Measurements from ENCODE around the gene DCAF4. TPM values are rescaled to one million over a fixed set of nuclear protein-coding genes. Genes with fewer than 3 reads are reported as not detected.
"Not testable (repeated sequence)": the region's sequence is repeated elsewhere in the genome, so short reads cannot be mapped to it uniquely, and the experiment has no call there.

DCAF4 gene
- total and polyA plus RNA-seq, 2 donors from 2014 or later = 11.0 to 23.1 TPM

DNA sequence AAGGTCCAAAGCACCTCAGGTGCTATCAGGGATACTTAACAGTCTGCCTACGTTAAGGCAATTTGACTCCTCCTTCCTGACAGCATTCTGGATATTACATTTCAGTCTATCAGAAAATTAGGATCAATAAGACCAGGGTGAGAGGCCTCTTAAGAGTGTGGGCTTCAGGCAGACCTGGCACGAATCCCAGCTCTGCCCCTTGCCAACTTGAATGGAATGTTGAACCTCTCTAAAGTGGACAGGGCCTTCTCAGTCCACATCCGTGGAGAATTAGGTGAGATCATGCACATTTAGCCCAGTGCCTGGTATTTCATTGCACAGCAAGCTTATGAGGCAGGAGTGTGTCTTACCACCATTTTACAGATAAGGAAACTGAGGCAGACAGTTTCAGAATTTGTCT lies 25.9 kb downstream of the DCAF4 start:
- intact Hi-C loops (cut with DNase I) = no loop called here
- Histone ChIP-seq H3K4me1 (ENCODE audit: control insufficient read depth in 2 of 3, insufficient read depth in 2 of 3, low read depth in 1 of 3, low read length in 3 of 3) (no peaks in the 10 kb centered on the region), H3K4me3 (ENCODE audit: low read length in 3 of 3) (no peak overlapping the region), H3K27me3 (ENCODE audit: control insufficient read depth, insufficient read depth, low read length) (no peaks in the 10 kb centered on the region), H3K9me3 (ENCODE audit: control insufficient read depth in 2 of 3, insufficient read depth in 1 of 3, low read length in 3 of 3) (no peaks in the 10 kb centered on the region), H3K27ac (ENCODE audit: low read depth in 2 of 2, low read length in 2 of 2) (no peak overlapping the region), H3K9ac (ENCODE audit: low read length in 3 of 3) (no peak overlapping the region), H3K36me3 (ENCODE audit: control insufficient read depth in 2 of 3, insufficient read depth in 3 of 3, low read length in 3 of 3) (peaks cover 0 to 13% (median 4%) of the 10 kb centered on the region in 3 donors)
- DNase-seq (no peak), FAIRE-seq (no peak)
- TF ChIP-seq, protein P1, sequence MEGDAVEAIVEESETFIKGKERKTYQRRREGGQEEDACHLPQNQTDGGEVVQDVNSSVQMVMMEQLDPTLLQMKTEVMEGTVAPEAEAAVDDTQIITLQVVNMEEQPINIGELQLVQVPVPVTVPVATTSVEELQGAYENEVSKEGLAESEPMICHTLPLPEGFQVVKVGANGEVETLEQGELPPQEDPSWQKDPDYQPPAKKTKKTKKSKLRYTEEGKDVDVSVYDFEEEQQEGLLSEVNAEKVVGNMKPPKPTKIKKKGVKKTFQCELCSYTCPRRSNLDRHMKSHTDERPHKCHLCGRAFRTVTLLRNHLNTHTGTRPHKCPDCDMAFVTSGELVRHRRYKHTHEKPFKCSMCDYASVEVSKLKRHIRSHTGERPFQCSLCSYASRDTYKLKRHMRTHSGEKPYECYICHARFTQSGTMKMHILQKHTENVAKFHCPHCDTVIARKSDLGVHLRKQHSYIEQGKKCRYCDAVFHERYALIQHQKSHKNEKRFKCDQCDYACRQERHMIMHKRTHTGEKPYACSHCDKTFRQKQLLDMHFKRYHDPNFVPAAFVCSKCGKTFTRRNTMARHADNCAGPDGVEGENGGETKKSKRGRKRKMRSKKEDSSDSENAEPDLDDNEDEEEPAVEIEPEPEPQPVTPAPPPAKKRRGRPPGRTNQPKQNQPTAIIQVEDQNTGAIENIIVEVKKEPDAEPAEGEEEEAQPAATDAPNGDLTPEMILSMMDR (IDR thresholded peaks at IDR 0.05; ENCODE audit: borderline replicate concordance, extremely low read depth, insufficient read depth) = no peak

DNA sequence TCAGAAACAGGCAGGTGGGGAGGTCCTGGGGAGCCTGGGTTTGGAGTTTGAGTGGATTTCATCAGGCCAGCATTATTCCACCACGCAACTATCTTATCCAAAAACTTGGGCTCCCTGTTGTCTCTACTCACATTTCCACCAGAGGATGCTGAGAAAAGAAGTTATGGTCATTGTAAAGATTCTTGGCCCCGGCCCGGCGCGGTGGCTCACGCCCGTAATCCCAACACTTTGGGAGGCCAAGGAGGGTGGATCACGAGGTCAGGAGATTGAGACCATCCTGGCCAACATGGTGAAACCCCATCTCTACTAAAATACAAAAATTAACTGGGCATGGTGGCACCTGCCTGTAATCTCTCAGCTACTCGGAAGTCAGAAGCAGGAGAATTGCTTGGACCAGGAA lies 30.5 kb downstream of the DCAF4 start:
- H3K36me3 ChIP-seq (ENCODE audit: control insufficient read depth in 2 of 3, insufficient read depth in 3 of 3, low read length in 3 of 3) = peaks cover 0 to 40% (median 12%) of the 10 kb centered on the region in 3 donors
- H3K4me1 ChIP-seq (ENCODE audit: control insufficient read depth in 2 of 3, insufficient read depth in 2 of 3, low read depth in 1 of 3, low read length in 3 of 3); H3K9ac ChIP-seq (ENCODE audit: low read length in 3 of 3); intact Hi-C loops (cut with DNase I); H3K9me3 ChIP-seq (ENCODE audit: control insufficient read depth in 2 of 3, insufficient read depth in 1 of 3, low read length in 3 of 3); H3K27me3 ChIP-seq (ENCODE audit: control insufficient read depth, insufficient read depth, low read length); H3K4me3 ChIP-seq (ENCODE audit: low read length in 3 of 3); H3K27ac ChIP-seq (ENCODE audit: low read depth in 2 of 2, low read length in 2 of 2); DNase-seq; FAIRE-seq: not testable (repeated sequence)

- Histone ChIP-seq H3K9me3 (ENCODE audit: control insufficient read depth in 2 of 3, insufficient read depth in 1 of 3, low read length in 3 of 3) (no peaks in the 10 kb centered on the region), H3K27ac (ENCODE audit: low read depth in 2 of 2, low read length in 2 of 2) (no peak overlapping the region), H3K9ac (ENCODE audit: low read length in 3 of 3) (no peak overlapping the region), H3K4me1 (ENCODE audit: control insufficient read depth in 2 of 3, insufficient read depth in 2 of 3, low read depth in 1 of 3, low read length in 3 of 3) (no peaks in the 10 kb centered on the region), H3K27me3 (ENCODE audit: control insufficient read depth, insufficient read depth, low read length) (no peaks in the 10 kb centered on the region), H3K36me3 (ENCODE audit: control insufficient read depth in 2 of 3, insufficient read depth in 3 of 3, low read length in 3 of 3) (peaks cover 0 to 40% (median 12%) of the 10 kb centered on the region in 3 donors), H3K4me3 (ENCODE audit: low read length in 3 of 3) (no peak overlapping the region)
- intact Hi-C loops (cut with DNase I) = no loop called here
- FAIRE-seq = no peak
- TF ChIP-seq, protein P1 (IDR thresholded peaks at IDR 0.05; ENCODE audit: borderline replicate concordance, extremely low read depth, insufficient read depth) = no peak
- no peak for DNase-seq
Observed at GRCh38 chr14:72957213-72957612, 30.9 kb downstream of the DCAF4 start.

GRCh38 chr14:72958548-72958947 lies 32.3 kb downstream of the DCAF4 start:
- DNase-seq (no peak), FAIRE-seq (no peak)
- Histone ChIP-seq H3K4me3 (ENCODE audit: low read length in 3 of 3) (no peak overlapping the region), H3K9me3 (ENCODE audit: control insufficient read depth in 2 of 3, insufficient read depth in 1 of 3, low read length in 3 of 3) (no peaks in the 10 kb centered on the region), H3K36me3 (ENCODE audit: control insufficient read depth in 2 of 3, insufficient read depth in 3 of 3, low read length in 3 of 3) (peaks cover 0 to 40% (median 12%) of the 10 kb centered on the region in 3 donors), H3K27me3 (ENCODE audit: control insufficient read depth, insufficient read depth, low read length) (no peaks in the 10 kb centered on the region), H3K4me1 (ENCODE audit: control insufficient read depth in 2 of 3, insufficient read depth in 2 of 3, low read depth in 1 of 3, low read length in 3 of 3) (no peaks in the 10 kb centered on the region), H3K9ac (ENCODE audit: low read length in 3 of 3) (no peak overlapping the region), H3K27ac (ENCODE audit: low read depth in 2 of 2, low read length in 2 of 2) (no peak overlapping the region)
- TF ChIP-seq, protein P1 (IDR thresholded peaks at IDR 0.05; ENCODE audit: borderline replicate concordance, extremely low read depth, insufficient read depth) = no peak
- intact Hi-C loops (cut with DNase I) = no loop called here

DNA sequence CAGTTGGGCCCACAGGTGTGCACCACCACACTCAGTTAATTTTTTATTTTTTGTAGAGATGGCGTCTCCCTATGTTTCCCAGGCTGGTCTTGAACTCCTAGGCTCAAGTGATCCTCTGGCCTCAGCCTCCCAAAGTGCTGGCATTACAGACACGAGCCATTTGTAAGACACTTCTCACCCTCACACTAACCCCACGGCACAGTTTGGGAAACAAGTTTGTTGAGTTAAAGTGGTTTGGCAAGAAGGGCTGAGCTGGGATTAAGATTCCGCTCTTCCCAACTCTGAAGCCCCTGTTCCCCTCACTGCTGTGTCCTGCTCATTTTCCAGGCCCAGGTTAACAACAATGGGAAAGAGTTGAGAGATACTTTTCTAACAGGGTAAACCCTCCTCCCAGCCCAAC lies 34.8 kb downstream of the DCAF4 start:
- H3K4me3 ChIP-seq (ENCODE audit: low read length in 3 of 3); H3K9me3 ChIP-seq (ENCODE audit: control insufficient read depth in 2 of 3, insufficient read depth in 1 of 3, low read length in 3 of 3); intact Hi-C loops (cut with DNase I); FAIRE-seq; H3K27me3 ChIP-seq (ENCODE audit: control insufficient read depth, insufficient read depth, low read length); H3K4me1 ChIP-seq (ENCODE audit: control insufficient read depth in 2 of 3, insufficient read depth in 2 of 3, low read depth in 1 of 3, low read length in 3 of 3); H3K27ac ChIP-seq (ENCODE audit: low read depth in 2 of 2, low read length in 2 of 2); DNase-seq; H3K9ac ChIP-seq (ENCODE audit: low read length in 3 of 3): not testable (repeated sequence)
- peaks cover 0 to 28% (median 9%) of the 10 kb centered on the region in 3 donors for H3K36me3 ChIP-seq (ENCODE audit: control insufficient read depth in 2 of 3, insufficient read depth in 3 of 3, low read length in 3 of 3)
